GM21390 (cell line): Measurements from ENCODE around the gene UBL4B.
"Not testable (repeated sequence)": the region's sequence is repeated elsewhere in the genome, so short reads cannot be mapped to it uniquely, and the experiment has no call there.

ENCODE experiments used
- ATAC-seq: cut with Tn5 transposase; IDR thresholded peaks from one replicate; pipeline ENCODE4 v1.9.1; 2021; ENCODE audit not compliant: unreplicated experiment

UBL4B gene

GRCh38 chr1:110112143-110112542 is at the start of gene UBL4B:
TSS of gene UBL4B (plus strand) at chr1:110112443. CDS start at chr1:110112535, 92 bp downstream.
- no peak for ATAC-seq

- ATAC-seq = no peak
These were observed 49.6 kb upstream of the UBL4B start for GRCh38 chr1:110062612-110063011.

- ATAC-seq = no peak
These were observed 48.5 kb upstream of the UBL4B start for GRCh38 chr1:110063781-110064180.

GRCh38 chr1:110064576-110065337 is 47.5 kb upstream of the UBL4B start:
- ATAC-seq = no peak

- no peak for ATAC-seq
These were observed 46.4 kb upstream of the UBL4B start for GRCh38 chr1:110065841-110066240.

- ATAC-seq = no peak
These were observed 44.8 kb upstream of the UBL4B start for GRCh38 chr1:110067479-110067892.

- no peak for ATAC-seq
These were observed 44.2 kb upstream of the UBL4B start for GRCh38 chr1:110067893-110068645.

- ATAC-seq = no peak
These were observed 43.4 kb upstream of the UBL4B start for GRCh38 chr1:110068646-110069403.

GRCh38 chr1:110069404-110070281 is 42.6 kb upstream of the UBL4B start:
- ATAC-seq = no peak

GRCh38 chr1:110070282-110070669 is 42.0 kb upstream of the UBL4B start:
- ATAC-seq = no peak

GRCh38 chr1:110070671-110071242 is 41.5 kb upstream of the UBL4B start, which contains the start of gene ALX3:
TSS of gene ALX3 (minus strand) at chr1:110070672. CDS start at chr1:110070612, 60 bp downstream.
- no peak for ATAC-seq

GRCh38 chr1:110074166-110074565 is 38.1 kb upstream of the UBL4B start:
- ATAC-seq = no peak

GRCh38 chr1:110076789-110077500 is 35.3 kb upstream of the UBL4B start:
- ATAC-seq = no peak

GRCh38 chr1:110079995-110080394 is 32.2 kb upstream of the UBL4B start:
- ATAC-seq = not testable (repeated sequence)

- no peak for ATAC-seq
These were observed 31.2 kb upstream of the UBL4B start for GRCh38 chr1:110081061-110081460.

GRCh38 chr1:110082477-110082876 is 29.8 kb upstream of the UBL4B start:
- ATAC-seq = no peak

GRCh38 chr1:110083061-110083865 is 29.0 kb upstream of the UBL4B start:
- ATAC-seq = no peak

GRCh38 chr1:110083866-110084226 is 28.4 kb upstream of the UBL4B start:
- ATAC-seq = no peak
